ENCODE results near the gene POTEF.
"Not testable (repeated sequence)": the region's sequence is repeated elsewhere in the genome, so short reads cannot be mapped to it uniquely, and the experiment has no call there.

Gene POTEF

DNA sequence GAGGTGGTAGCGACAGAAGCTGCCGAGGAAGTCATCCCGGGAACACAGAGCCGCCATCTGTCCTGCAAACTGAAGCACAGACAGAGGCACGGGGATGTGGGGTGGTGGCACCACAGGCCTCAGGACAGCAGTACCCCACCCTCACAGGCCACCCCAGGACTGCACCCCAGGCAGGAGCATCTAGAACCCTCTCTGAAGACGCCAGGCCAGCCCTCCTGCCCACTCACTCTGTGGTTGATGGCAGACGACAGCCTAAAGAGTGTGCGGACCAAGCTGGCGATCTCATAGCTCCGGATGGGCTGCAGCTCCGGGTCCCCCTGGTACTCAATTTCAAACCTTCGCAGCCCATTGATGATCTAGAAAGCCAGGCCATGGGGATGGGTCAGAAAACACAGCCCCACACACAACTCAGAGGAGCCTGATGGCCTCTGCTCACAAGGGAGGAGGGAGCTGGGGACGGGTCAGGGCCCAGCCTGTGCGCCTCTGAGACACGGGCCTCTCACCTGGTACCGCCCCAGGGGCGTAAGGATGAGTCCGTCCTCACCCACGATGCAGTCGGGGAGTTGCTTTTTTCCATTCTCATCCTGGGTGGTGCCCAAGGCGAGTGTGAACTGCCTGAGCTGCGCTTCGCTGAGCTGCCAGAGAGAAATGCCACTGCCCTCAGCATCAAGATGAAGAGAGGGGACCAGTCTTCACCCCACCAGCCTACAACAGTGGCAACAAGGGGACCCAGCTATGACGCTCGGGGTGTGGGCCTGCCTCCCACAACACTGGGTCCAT, 24.0 kb upstream of the POTEF start:
- no peak for DNase-seq (ENCODE audit: low read depth, low spot score)

DNA sequence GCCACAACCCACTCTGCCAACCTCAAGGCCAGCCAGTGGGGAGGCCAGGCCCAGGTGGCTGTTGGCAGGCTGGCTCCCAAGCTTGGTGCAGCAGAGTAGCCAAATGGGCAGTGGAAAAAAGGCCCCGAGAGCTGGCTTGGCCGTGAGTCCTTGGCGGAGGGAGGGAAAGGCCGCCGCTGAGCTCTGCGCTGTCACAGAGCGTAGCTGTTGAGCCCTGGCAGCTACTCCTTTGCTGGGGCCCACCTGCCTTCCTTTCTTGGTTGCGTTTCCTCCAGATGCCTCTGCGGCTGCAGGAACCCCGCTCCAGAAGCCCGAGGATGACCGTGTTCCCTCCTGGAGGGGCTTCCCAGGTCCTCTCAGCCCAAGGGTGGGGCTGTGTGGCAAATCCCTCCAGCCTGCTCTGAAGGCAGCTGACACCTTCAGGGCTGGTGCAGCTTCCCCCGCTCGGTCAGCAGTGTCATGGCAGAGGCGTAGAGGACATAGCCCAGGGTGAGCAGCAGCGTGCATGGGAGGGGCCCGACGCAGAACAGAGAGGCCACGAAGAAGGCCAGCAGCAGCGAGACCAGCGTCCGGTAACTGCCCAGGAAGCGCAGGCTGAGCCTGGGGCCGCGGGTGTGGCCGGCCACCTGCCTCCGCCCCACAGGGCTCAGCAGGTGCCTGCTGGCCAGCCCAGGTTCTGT, 23.3 kb upstream of the POTEF start:
- DNase-seq (ENCODE audit: low read depth, low spot score) = not testable (repeated sequence)

DNA sequence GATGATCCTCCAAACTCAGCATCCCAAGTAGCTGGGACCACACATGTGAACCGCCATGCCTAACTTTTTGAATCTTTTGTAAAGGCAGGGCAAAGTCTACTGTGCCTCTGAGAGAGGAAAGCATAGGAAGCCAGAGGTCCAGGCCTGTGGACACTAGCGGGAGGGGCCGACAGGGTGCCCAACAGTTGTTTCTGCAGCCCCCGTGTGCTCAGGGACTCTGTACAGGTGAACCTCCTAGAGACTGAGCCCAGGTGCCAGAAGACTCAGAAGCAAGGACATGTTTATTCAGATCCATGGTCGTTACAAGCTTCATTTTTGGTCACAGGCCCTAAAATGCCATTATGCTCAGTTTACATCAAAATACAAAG, 22.1 kb upstream of the POTEF start:
- not testable (repeated sequence) for DNase-seq (ENCODE audit: low read depth, low spot score)

DNA sequence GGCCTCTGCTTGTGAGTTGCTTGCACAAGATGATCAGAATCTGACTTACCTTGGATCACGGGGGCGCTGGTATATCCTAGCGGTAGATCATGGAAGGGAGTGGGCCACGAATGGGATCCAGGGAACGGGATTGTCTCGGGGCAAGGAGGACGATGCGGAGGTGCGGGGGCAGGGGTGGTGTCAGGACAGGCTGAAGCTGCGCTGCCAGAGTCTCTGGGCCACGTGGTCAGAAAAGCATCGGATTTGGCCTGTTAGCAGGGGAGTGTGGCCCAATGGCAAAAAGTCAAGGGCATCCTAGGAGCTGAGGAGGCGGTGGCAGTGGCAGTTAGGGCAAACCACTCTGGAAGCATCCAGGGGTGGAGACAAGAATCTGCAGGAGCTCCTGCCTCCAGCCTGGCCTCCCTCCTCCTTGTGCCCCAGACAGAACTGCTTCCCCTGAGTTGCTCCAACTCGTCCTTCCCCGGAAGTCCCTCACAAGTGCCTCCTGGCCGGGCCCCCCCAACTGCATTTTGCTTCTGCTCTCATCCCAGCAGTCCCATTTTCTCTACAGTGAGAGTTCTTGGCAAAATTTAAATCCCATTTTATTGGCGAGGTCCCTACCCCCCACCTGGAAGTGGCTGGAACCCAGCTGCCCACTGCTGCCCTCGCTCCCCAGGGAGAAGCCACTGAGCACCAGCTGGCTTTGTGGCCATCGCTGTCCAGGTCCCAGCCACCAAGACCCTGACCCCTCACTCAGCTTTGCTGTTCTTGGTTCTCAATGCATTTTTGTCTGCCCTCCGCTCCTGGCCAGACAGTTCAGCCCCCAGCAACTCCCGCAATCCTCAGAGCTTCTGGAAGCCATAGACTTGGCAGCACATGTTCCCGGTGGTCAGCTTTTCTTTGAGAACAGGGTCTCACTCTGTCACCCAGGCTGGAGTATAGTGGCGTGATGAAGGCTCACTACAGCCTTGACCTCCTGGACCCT, 21.4 kb upstream of the POTEF start:
- no peak for DNase-seq (ENCODE audit: low read depth, low spot score)

DNA sequence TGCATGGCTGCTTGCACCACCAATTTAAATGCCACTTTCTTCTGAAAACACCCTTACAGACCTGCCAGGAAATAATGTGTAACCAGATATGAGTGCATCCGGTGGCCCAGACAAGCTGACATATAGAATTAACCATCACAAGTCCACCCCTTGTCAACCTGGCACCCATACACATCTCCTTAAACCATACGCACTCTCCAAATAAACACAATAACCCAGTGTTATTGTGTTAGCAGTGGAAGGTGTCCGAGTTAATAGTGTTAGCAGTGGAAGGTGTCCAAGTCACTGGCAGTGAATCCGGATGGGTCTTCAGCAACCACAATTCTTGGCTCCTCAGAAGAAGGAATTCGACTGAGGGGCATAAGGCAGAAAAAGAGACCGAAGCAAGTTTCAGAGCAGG, 19.5 kb upstream of the POTEF start:
- DNase-seq (ENCODE audit: low read depth, low spot score) = not testable (repeated sequence)

DNA sequence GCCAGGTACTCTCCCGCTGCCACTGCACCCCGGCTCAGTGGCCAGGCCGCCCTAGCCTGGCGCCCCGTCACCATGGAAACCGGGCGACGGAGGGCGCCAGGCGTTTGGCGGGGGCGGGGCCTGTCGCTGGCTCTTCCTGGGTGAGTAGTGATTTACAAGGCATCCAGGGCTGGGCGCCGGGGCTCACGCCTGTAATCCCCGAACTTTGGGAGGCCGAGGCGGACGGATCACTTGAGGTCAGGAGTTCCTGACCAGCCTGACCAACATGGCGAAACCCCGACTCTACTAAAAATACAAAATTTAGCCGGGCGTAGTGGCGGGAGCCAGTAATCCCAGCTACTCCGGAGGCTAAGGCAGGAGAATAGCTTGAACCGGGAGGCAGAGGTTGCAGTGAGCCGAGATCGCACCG, 16.0 kb upstream of the POTEF start, which contains the start of gene CCDC74B:
Gene CCDC74B (minus strand): TSS at position 107 of the 409 bp plus-strand sequence. CDS start 116 bp downstream, outside the sequence.
- DNase-seq (ENCODE audit: low read depth, low spot score) = peak; percentile 69

DNA sequence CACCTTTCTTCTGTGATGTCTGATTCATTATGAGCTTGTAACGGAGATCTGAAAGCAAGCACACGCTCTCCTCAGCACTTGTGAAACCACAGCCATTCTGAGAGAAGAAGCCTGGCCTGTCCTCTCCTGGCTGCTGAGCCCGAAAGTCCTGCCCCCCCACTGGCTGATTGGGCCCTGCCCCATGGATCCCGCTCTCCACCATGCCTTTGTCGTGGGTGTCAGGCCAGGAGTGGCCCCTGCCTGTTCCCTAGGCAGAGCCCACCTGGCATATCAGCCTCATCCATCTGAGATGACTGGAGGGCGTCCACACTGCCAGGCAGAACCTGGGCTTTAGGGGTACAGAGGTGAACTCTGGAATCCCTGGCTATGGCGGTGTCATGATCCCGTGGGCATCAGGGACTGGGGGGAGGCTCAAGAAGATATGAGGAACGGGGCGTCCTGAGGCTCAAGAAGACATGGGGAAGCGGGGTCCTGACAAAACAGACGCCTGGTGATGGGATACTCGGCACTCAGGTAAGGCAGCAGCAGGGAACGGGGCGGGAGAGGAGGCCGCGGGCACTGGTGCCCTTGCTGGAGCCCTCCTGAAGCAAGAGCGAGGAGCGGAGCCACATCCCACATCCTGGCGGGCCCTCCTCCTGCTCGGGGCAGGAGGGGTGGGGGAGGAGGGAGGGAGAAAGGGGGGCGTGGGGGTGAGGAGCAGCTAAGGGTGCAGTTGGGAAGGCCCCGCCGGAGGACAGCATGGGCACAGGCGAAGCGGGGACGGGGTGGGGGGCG, 14.4 kb upstream of the POTEF start:
- not testable (repeated sequence) for DNase-seq (ENCODE audit: low read depth, low spot score)

DNA sequence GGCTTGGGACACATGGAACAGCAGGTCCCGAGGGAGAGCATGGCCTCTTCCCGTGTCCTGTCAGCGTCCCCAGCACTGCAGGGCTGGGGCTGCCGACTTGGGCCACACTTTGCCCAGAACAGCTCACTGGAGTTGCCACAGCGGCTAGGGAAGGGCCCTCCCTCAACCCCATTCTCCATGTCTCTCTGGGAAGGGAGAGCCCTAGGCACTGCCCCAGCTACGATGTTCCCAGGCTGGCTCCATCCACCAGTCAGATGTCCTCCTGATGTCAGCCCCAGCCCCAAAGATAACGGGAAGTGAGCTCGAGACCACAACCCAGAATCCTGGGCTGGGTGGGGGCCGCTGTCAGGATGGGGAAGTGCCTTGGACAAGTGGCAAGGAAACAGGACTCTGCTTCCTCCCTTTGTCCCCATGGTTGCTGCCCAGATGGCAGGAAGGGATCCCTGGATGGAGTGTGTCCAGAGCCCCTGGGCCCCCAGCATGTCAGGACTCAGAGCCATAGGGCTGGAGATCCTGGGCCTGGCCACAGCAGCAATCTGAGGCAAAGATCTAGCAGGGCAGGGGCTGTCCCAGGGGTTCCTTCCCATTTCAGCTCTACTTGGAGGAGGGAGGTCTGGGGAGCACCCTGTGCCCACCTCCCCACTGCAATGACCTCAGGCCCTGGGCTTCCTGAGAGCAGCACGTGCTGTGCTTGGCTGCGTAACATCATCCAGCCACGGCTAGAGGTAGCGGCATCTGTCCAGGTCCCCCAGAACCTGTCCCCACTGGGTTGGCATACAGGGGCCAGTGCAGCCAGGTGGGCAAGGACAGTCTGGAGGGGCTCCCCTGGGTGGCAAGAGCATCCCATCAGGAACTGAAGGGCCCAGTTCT, 13.6 kb upstream of the POTEF start:
- DNase-seq (ENCODE audit: low read depth, low spot score) = not testable (repeated sequence)

DNA sequence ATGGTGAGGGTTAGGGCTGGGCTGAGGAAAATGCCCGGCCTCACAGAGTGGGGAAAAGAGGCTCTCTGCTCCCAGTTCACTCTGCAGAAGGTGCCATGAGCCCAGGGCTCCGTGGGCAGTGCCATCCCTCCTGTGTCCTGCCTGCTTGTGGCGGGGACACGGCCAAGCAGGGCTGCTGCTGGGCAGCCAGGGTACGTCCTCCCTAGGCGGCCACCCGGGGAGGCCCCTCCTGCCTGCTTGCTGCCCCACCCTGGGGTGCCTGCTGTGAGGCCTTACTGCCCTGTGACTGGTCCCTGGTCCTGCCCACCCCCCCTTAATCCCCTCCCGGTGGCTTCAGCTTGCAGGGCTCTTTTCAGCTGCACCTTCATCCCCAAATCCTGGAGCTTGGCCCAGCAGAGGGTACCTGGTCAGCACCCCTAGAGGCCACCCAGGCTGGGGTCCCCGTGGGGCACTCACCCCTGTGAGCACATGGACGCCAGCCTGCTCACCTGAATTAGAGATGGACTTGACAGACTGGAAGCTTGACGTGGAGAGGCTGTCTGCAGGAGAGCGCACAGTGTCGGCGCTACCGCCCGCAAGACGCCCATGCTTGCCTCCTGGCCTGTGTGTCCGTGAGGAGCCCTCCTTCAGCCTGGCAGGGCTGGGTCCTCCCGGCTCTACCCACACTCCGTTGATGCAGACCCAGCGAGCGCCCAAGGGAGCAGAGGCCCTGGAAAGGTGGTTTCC, 12.8 kb upstream of the POTEF start:
- not testable (repeated sequence) for DNase-seq (ENCODE audit: low read depth, low spot score)

DNA sequence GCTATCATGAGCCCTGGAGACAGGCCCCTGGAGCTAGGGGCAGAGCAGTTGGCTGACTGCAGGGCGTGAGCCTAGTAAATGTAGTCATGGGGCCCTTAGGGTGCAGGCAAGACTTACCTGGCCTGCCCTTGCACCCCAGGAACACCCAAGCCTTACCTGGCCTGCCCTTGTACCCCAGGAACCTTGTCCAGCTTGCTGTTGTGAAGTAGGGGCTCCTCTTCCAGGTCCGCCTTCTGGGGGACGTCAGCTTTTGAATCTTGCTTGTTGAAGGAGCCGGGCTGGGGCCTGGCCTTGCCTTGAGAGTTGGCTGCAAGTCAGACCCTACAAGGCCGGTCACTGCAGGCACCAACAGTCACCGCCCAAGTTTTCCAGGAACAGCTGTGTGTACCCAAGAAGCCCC, 12.0 kb upstream of the POTEF start:
- DNase-seq (ENCODE audit: low read depth, low spot score) = not testable (repeated sequence)

DNA sequence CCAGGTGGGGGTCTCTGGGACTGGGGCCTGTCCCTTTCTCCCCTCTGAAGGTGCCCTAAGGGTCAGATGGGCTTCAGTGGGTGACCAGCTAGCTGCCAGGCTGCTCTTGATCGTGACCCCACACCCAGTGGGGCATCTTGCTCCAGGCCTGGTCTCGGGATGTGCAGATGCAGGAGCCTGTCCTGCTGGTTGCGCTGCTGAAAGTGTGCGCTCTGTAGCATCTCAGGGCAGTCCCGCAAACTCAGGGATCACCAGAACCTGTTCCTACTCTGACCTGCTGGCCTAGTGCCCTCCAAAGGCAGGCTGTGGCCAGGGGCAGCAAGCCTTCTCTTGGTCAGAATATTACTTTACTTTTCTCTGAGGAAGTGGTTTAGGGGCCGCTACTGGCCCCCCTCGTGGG, 11.5 kb upstream of the POTEF start:
- DNase-seq (ENCODE audit: low read depth, low spot score) = not testable (repeated sequence)

DNA sequence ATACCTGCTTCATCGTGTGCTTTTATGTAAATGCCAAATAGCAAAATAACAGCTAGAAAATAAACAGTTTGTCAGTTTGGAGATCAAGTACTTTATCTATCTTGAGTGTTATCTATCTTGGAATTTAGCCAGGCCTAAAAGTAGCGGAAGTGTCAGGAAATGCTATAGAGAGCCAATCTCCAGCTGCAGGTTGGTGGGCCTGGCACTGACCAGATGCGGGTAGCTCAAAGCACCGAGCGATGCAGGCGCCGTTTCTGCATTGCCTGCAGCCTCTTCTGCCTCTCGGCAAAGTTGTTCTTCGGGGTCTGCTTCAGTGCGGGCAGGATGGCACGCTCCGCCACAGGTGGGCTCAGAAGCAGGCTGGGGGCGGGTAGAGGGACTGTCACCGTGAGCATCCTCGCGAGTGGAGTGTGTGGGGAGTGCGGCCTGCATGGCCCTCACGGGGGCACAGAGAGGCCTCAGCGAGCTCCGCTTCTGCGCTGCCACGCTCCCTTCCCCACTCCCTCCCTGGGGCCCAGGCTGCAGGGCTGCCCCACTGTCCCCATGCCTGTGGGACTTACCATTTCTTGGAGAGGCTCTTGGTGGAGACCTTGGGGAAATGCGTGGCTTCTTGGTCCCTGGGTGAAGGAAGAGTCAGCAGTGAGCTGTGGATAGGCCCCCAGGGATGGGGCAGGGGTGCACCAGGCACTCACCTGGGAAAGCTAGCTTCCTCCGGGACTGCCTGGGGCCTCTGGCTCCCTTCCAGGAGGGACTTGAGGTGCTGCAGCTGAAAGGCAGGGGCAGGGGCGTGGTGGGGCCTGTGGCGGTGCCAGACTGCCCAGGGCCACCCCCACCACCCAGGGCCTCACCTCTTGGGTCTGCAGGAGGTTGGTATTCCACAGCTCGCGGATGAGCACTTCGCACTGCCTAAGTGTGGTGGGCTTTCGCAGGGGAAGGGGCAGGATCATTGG, 10.6 kb upstream of the POTEF start:
- not testable (repeated sequence) for DNase-seq (ENCODE audit: low read depth, low spot score)

DNA sequence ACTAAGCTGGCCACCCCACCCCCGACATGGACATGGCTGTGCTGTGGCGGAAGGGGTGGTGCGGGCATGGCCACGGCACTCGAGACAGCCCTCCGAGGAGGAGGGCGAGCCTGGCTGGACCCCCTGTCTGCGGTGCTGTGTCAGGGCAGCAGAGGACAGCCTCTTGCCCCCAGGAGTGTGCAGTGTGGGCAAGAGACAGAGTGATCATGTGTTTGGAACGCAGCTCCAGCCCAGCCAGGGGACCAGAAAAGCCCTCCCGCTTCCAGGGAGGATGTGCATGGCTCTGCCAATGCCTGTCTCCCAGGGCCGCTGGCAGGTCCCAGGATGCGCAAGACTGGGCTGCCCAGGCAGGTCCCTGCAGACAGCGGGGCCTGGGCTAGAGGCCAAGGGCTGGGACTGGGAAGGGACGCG, 9.8 kb upstream of the POTEF start:
- not testable (repeated sequence) for DNase-seq (ENCODE audit: low read depth, low spot score)

DNA sequence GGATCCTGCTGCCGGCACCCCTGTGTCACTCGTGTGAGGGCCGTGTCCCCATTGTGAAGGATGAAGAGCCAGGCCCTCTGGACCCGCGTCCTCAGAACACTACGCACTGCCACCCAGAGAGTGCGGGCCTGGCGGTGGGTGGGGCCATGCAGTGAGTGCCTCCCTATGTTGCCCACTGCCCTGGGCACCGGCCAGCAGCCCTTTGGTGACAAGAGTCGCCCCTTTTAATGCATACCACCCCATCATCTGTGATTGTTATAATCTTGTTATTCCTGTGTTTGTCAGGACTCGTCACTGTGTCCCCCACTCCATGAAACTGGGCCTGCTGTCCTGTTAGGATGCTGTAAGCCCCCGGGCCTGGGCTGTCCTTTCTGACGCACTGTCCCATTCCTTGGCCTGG, 9.3 kb upstream of the POTEF start:
- not testable (repeated sequence) for DNase-seq (ENCODE audit: low read depth, low spot score)

DNA sequence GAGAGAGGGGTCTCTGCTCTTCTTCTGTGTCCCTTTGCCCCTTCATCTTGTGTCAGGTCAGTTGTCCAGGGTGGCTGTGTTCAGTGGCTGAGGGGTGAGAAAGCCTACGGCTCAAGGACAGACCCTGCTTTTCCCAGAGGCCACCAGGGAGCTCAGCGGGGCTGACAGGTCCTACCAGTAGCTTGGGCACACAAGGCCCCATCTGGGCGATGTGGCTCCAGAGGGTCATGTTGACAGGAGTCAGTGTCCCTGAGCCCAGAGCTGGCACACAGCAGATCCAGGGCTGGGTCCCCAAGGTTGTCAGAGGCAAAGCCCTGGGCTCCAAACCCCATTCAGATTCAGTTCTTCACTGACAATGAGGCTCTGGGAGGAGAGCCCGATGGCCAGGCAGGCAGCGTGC, 8.1 kb upstream of the POTEF start:
- not testable (repeated sequence) for DNase-seq (ENCODE audit: low read depth, low spot score)

DNA sequence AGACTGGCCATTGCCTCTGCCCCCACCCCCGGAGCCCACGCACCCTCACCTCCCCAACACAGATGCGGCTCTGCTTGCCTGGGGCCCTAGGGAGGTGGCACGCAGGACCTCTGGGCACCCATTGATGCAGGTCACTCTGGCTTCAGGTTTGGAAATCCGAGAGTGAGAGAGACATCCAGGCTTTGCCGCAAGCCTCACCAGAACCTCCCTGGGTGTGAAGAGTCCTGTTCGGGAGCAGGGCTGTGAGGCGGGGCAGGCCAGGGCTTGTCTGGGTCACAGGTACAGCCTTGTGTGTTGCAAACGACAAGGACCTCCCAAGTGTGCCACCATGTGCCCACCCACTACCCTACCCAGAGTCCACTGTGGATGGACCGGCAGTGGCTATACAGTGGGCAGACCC, 7.5 kb upstream of the POTEF start:
- DNase-seq (ENCODE audit: low read depth, low spot score) = not testable (repeated sequence)

DNA sequence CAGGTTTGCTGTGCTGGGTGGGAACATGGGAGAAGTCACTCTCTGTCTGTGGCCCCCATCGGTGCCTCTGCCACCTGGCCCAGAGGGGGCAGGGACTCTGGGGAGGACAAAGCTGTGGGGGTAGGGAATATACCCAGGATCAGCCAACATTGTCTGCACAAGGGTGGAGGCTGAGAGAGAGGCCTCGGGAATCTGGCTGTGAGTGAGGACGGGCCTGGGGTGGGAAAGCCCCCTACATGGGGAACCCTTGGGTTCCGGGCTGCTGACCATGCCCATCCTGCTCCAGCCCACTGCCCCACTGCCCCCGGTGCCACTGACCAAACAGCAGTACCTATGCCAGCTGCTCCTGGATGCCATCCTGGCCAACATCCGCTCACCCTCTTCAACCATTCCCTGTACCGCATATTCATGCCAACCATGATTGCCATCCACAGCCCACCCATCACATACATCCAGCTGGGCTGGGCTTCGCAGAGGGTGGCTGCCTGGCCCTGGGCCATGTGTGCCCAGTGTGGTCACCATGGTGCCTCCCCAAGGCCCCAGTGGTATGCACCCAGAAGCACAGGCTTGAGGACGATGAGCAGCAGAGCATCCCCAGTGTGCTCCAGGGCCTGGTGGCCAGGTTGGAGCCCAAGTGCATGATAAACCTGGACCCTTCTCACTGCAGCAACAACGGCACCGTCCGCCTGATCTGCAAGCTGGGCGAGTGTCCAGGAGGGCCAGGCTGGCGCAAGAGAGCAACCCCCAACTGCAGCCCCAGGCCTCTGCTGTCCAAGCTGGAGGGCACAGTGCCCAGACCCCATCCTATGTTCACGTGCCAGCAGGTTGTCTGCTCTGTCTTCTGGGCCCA, 6.9 kb upstream of the POTEF start:
- no peak for DNase-seq (ENCODE audit: low read depth, low spot score)

All from ELF-1 (cell line).